K562 (cell line): ENCODE data around the gene HYOU1. TPM values are rescaled to one million over a fixed set of nuclear protein-coding genes. Genes with fewer than 3 reads are reported as not detected.
A peak's percentile ranks its signal among the peaks of the same experiment; 100 is the strongest.

Experiments used
- CAMTA2 ChIP-seq: fragments of 250-450 bp; sonication (Bioruptor Pico); conservative IDR thresholded peaks from 2 replicates; pipeline ENCODE4 v1.5.1; 2022
- CBX1 ChIP-seq: sonication (generic); IDR thresholded peaks from 2 replicates; pipeline ENCODE4 v1.6.1; 2016; ENCODE audit warnings: antibody characterized with exemption, low read depth, mild to moderate bottlenecking
- CC2D1A ChIP-seq: fragments of 450-650 bp; IDR thresholded peaks from 2 replicates; pipeline ENCODE4 v1.6.1; 2017; ENCODE audit warnings: mild to moderate bottlenecking
- CGGBP1 ChIP-seq: fragments of 250-450 bp; sonication (Bioruptor Pico); IDR thresholded peaks from 2 replicates; pipeline ENCODE4 v1.9.0; 2021; ENCODE audit warnings: mild to moderate bottlenecking
- FUS ChIP-seq: fragments of 200-400 bp; formaldehyde crosslinking; optimal IDR thresholded peaks from 2 replicates; pipeline ENCODE3; 2017; ENCODE audit warnings: low read depth, low read length
- GMEB1 ChIP-seq: fragments of 250-450 bp; sonication (Bioruptor Pico); IDR thresholded peaks from 2 replicates; pipeline ENCODE4 v1.4.0; 2020; ENCODE audit warnings: mild to moderate bottlenecking
- HMGN3 ChIP-seq: IDR thresholded peaks from 2 replicates; pipeline ENCODE4 v1.6.1; 2011; ENCODE audit warnings: borderline replicate concordance, low read depth, mild to moderate bottlenecking, mixed read lengths, low read length; ENCODE audit not compliant: insufficient read length; ENCODE audit errors: extremely low read depth
- HOXB6 ChIP-seq: fragments of 250-450 bp; sonication (Bioruptor Pico); IDR thresholded peaks from 2 replicates; pipeline ENCODE4 v1.5.1; 2022; ENCODE audit warnings: mild to moderate bottlenecking, borderline replicate concordance
- IRF1 ChIP-seq: sonication (generic); formaldehyde crosslinking; IDR thresholded peaks from 2 replicates; pipeline ENCODE4 v1.8.0; 2022; ENCODE audit warnings: missing genetic modification reagents, mild to moderate bottlenecking, borderline replicate concordance
- MXD1 ChIP-seq: fragments of 250-450 bp; sonication (Bioruptor Pico); IDR thresholded peaks from 2 replicates; pipeline ENCODE4 v1.8.0; 2021; ENCODE audit warnings: borderline replicate concordance, mild to moderate bottlenecking, moderate library complexity; ENCODE audit not compliant: poor library complexity, severe bottlenecking
- NCOA6 ChIP-seq: fragments of 450-650 bp; IDR thresholded peaks from 2 replicates; pipeline ENCODE4 v1.6.1; 2017; ENCODE audit warnings: mild to moderate bottlenecking
- POLR2H ChIP-seq: IDR thresholded peaks from 2 replicates; pipeline ENCODE4 v1.6.1; 2016; ENCODE audit warnings: missing genetic modification characterization, low read depth, mild to moderate bottlenecking, control low read depth, missing compliant biosample characterization, moderate library complexity
- RBM14 ChIP-seq: fragments of 200-400 bp; formaldehyde crosslinking; IDR thresholded peaks from 2 replicates; pipeline ENCODE4 v1.6.1; 2018; ENCODE audit warnings: low read depth, mild to moderate bottlenecking, low read length, moderate library complexity, borderline replicate concordance; ENCODE audit not compliant: insufficient read depth
- RBM22 ChIP-seq: fragments of 200-400 bp; formaldehyde crosslinking; IDR thresholded peaks from 2 replicates; pipeline ENCODE4 v1.6.1; 2018; ENCODE audit warnings: low read length, low read depth; ENCODE audit not compliant: poor library complexity, severe bottlenecking
- STAT5B ChIP-seq: fragments of 250-450 bp; sonication (Bioruptor Pico); IDR thresholded peaks from 2 replicates; pipeline ENCODE4 v1.8.0; 2021; ENCODE audit warnings: mild to moderate bottlenecking, inconsistent platforms
- TCF3 ChIP-seq: sonication (generic); formaldehyde crosslinking; IDR thresholded peaks from 2 replicates; pipeline ENCODE4 v1.4.0; 2020; ENCODE audit warnings: mild to moderate bottlenecking, missing genetic modification reagents
- YY1 ChIP-seq, 3 experiments: IDR thresholded peaks; 2 replicates each; pipeline ENCODE4 v1.6.1; 2011; ENCODE audit warnings: low read length in 2 of 3, mild to moderate bottlenecking in 2 of 3, moderate library complexity in 2 of 3, borderline replicate concordance in 1 of 3, control low read depth in 1 of 3, low read depth in 1 of 3; ENCODE audit not compliant: insufficient read depth in 3 of 3, insufficient replicate concordance in 2 of 3, control insufficient read depth in 1 of 3, insufficient read length in 1 of 3; ENCODE audit errors: extremely low read depth in 1 of 3
- ZBTB33 ChIP-seq: sonication (generic); formaldehyde crosslinking; IDR thresholded peaks from 2 replicates; pipeline ENCODE4 v1.8.1; 2023; ENCODE audit warnings: mild to moderate bottlenecking, missing genetic modification reagents
- ZFPM2 ChIP-seq: fragments of 250-450 bp; sonication (Bioruptor Pico); IDR thresholded peaks from 2 replicates; pipeline ENCODE4 v1.5.1; 2022; ENCODE audit warnings: mild to moderate bottlenecking
- ZNF12 ChIP-seq: sonication (generic); formaldehyde crosslinking; IDR thresholded peaks from 2 replicates; pipeline ENCODE4 v1.4.0; 2020; ENCODE audit warnings: mild to moderate bottlenecking, missing genetic modification reagents
- polyA plus RNA-seq, 8 experiments: library from polyadenylated mRNA; depleted of rRNA in 4 of 8; stranded (reverse) in 5 of 8; unstranded in 3 of 8; fragments of >200 nt; fragmentation: Nextera tagmentation in 2 of 8; fragmentation: Illumina TruSeq in 1 of 8; extraction: Ambion mirVana in 2 of 8; extraction: Trizol in 1 of 8; gene quantifications; 2 replicates each; pipeline versions ENCODE4 v1.2.1 to v1.2.3, GENCODE V29; 2011 to 2014; ENCODE audit warnings: inconsistent platforms in 1 of 8, missing spikeins in 1 of 8
- total RNA-seq, 7 experiments: library from RNA; depleted of rRNA in 6 of 7; stranded (reverse); fragments of >200 nt in 6 of 7; fragmentation: Illumina TruSeq in 2 of 7; extraction: Trizol in 2 of 7; gene quantifications; 2 replicates each; pipeline versions ENCODE4 v1.2.1 to v1.2.3, GENCODE V29; 2011 to 2021; ENCODE audit warnings: low replicate concordance in 1 of 7

Gene HYOU1
- total and polyA plus RNA-seq, 9 of the 15 experiments (the other 6 are each of a cell fraction or from before 2014, with no cell fraction given), result 19.5 to 197 (median 128) TPM

- TF ChIP-seq ZFPM2 (CRISPR knock-in tag) (0 out of 2 replicates have a peak, but pooled peaks have one; percentile 60), TCF3 (peak; percentile 47), HMGN3 (peak; percentile 95), ZBTB33 (CRISPR knock-in tag) (peak; percentile 50; the same call in 1 of the 2 replicates), CAMTA2 (peak; percentile 46; the same call in 1 of the 2 replicates), CBX1 (peak; percentile 94), NCOA6 (no peak), HOXB6 (CRISPR knock-in tag) (peak; percentile 30; the same call in 1 of the 2 replicates), CGGBP1 (CRISPR knock-in tag) (peak; percentile 88; the same call in 1 of the 2 replicates), POLR2H (peak; percentile 99), ZNF12 (CRISPR knock-in tag) (peak; percentile 89), MXD1 (peak; percentile 4), FUS (peak; percentile 91), YY1 (IDR thresholded peaks at IDR 0.05; ENCODE audit: borderline replicate concordance in 1 of 3, control insufficient read depth in 1 of 3, extremely low read depth in 1 of 3, insufficient read depth in 3 of 3, insufficient read length in 1 of 3, insufficient replicate concordance in 2 of 3, low read depth in 1 of 3, low read length in 2 of 3) (peak in 2 of 3 experiments; percentile 54 to 73), GMEB1 (CRISPR knock-in tag) (peak; percentile 47; the same call in 1 of the 2 replicates), RBM22 (peak; percentile 99), RBM14 (peak; percentile 96; the same call in 1 of the 2 replicates), IRF1 (CRISPR knock-in tag) (no peak; the same call in 1 of the 2 replicates), CC2D1A (peak; percentile 96), STAT5B (CRISPR knock-in tag) (no peak)
Measured at GRCh38 chr11:119095066-119095880, 38.3 kb upstream of the HYOU1 start (continued).
